Keratinocyte (primary cell): Measurements from ENCODE around the gene ACAN.

Experiments
- CTCF ChIP-seq, 3 experiments: IDR thresholded peaks in 1 of 3; conservative IDR thresholded peaks in 1 of 3; optimal IDR thresholded peaks in 1 of 3; 2 replicates in 2 of 3; 3 replicates in 1 of 3; pipeline versions ENCODE3 to v1.5.1; 2011; ENCODE audit warnings: low read length in 3 of 3, mild to moderate bottlenecking in 3 of 3, moderate library complexity in 2 of 3, control low read depth in 1 of 3, inconsistent platforms in 1 of 3; ENCODE audit not compliant: insufficient read depth in 2 of 3; ENCODE audit errors: extremely low read depth in 1 of 3
- EZH2 ChIP-seq: IDR thresholded peaks from one replicate; pipeline ENCODE4 v1.6.1; 2012; ENCODE audit warnings: inconsistent platforms, mild to moderate bottlenecking, low read length, moderate library complexity

GRCh38 chr15:88873786-88874185 lies 70.5 kb downstream of the ACAN start:
- TF ChIP-seq EZH2 (no peak), CTCF (optimal IDR thresholded peaks at IDR 0.05 in 1 of 3, IDR thresholded peaks at IDR 0.05 in 1 of 3, conservative IDR thresholded peaks at IDR 0.05 in 1 of 3; ENCODE audit: extremely low read depth in 1 of 3, insufficient read depth in 2 of 3, low read length in 3 of 3) (no peak)
